Parathyroid adenoma (tissue), 2 donors: ENCODE results near the gene AHCY.

Experiments
- H2AFZ ChIP-seq: fragments of 300-600 bp; sonication (generic); one replicate; pipeline ENCODE4 v1.7.0; 2017; ENCODE audit warnings: antibody characterized with exemption, mild to moderate bottlenecking
- H3K27ac ChIP-seq: fragments of 300-600 bp; sonication (generic); one replicate; pipeline ENCODE4 v1.7.0; 2017
- H3K27me3 ChIP-seq: fragments of 300-600 bp; sonication (generic); one replicate; pipeline ENCODE4 v1.7.0; 2017; ENCODE audit warnings: low read length; ENCODE audit not compliant: control insufficient read depth, insufficient read depth
- H3K36me3 ChIP-seq: fragments of 300-600 bp; sonication (generic); one replicate; pipeline ENCODE4 v1.7.0; 2017; ENCODE audit warnings: low read length; ENCODE audit not compliant: control insufficient read depth, insufficient read depth
- H3K4me1 ChIP-seq: fragments of 300-600 bp; sonication (generic); one replicate; pipeline ENCODE4 v1.7.0; 2017; ENCODE audit warnings: control low read depth
- H3K4me2 ChIP-seq: fragments of 300-600 bp; sonication (generic); one replicate; pipeline ENCODE4 v1.7.0; 2017; ENCODE audit warnings: low read length
- H3K4me3 ChIP-seq: fragments of 300-600 bp; sonication (generic); one replicate; pipeline ENCODE4 v1.7.0; 2017; ENCODE audit warnings: low read depth, low read length
- H3K79me2 ChIP-seq: fragments of 300-600 bp; sonication (generic); one replicate; pipeline ENCODE4 v1.7.0; 2017; ENCODE audit warnings: control low read depth
- H3K9ac ChIP-seq: fragments of 300-600 bp; sonication (generic); one replicate; pipeline ENCODE4 v1.7.0; 2017; ENCODE audit warnings: mild to moderate bottlenecking
- H3K9me3 ChIP-seq: fragments of 300-600 bp; sonication (generic); one replicate; pipeline ENCODE4 v1.7.0; 2017; ENCODE audit warnings: low read length; ENCODE audit not compliant: control insufficient read depth
- CTCF ChIP-seq: fragments of 300-600 bp; sonication (generic); IDR thresholded peaks from one replicate; pipeline ENCODE4 v1.7.0; 2017; ENCODE audit warnings: antibody characterized with exemption, mild to moderate bottlenecking
- donor health status: primary hyperparathyroidism.

AHCY gene

DNA sequence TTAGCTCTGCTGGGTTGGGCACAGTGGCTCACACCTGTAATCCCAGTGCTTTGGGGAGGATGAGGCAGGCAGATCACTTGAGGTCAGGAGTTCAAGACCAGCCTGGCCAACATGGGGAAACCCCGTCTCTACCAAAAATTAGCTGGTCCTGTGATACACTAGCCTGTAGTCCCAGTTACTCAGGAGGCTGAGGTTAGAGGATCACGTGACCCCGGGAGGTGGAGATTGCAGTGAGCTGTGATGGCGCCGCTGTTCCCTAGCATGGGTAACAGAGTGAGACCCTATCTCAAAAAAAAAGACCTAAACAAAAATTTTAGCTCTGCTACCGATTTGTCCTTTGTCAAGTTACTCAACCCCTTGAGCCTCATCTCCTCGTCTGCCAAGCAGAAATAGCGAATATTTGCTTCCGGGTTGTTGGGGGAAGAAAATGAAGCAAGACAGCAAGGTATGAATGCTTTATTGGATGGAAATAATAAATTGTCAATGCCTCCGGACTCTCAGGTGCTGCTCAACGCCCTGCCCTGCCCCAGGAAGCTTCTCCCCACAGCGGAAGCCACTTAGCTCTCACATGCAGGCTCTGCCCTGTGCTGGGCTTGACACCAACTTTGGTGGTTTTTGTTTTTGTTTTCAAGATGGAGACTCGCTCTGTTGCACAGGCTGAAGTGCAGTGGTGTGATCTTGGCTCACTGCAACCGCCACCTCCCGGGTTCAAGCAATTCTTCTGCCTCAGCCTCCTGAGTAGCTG lies 35.0 kb upstream of the AHCY start:
- Histone ChIP-seq H3K27ac (no peak overlapping the region), H3K27me3 (no peaks in the 10 kb centered on the region), H3K4me2 (no peak overlapping the region), H3K4me1 (no peaks in the 10 kb centered on the region), H3K79me2 (no peaks in the 10 kb centered on the region), H2AFZ (no peak overlapping the region), H3K36me3 (no peaks in the 10 kb centered on the region), H3K9me3 (no peaks in the 10 kb centered on the region), H3K4me3 (no peak overlapping the region), H3K9ac (no peak overlapping the region)
- no peak for TF ChIP-seq CTCF

GRCh38 chr20:34337544-34337943 lies 34.4 kb upstream of the AHCY start:
- Histone ChIP-seq H3K4me3 (no peak overlapping the region), H3K4me2 (no peak overlapping the region), H3K27me3 (no peaks in the 10 kb centered on the region), H3K79me2 (no peaks in the 10 kb centered on the region), H2AFZ (no peak overlapping the region), H3K9me3 (no peaks in the 10 kb centered on the region), H3K9ac (no peak overlapping the region), H3K4me1 (no peaks in the 10 kb centered on the region), H3K27ac (no peak overlapping the region), H3K36me3 (no peaks in the 10 kb centered on the region)
- TF ChIP-seq CTCF = no peak

- TF ChIP-seq CTCF = no peak
- Histone ChIP-seq H3K4me3 (no peak overlapping the region), H3K27ac (no peak overlapping the region), H3K79me2 (no peaks in the 10 kb centered on the region), H3K4me1 (no peaks in the 10 kb centered on the region), H2AFZ (no peak overlapping the region), H3K36me3 (no peaks in the 10 kb centered on the region), H3K4me2 (no peak overlapping the region), H3K9ac (no peak overlapping the region), H3K9me3 (no peaks in the 10 kb centered on the region), H3K27me3 (no peaks in the 10 kb centered on the region)
Measured at GRCh38 chr20:34334654-34335407, 31.7 kb upstream of the AHCY start.

DNA sequence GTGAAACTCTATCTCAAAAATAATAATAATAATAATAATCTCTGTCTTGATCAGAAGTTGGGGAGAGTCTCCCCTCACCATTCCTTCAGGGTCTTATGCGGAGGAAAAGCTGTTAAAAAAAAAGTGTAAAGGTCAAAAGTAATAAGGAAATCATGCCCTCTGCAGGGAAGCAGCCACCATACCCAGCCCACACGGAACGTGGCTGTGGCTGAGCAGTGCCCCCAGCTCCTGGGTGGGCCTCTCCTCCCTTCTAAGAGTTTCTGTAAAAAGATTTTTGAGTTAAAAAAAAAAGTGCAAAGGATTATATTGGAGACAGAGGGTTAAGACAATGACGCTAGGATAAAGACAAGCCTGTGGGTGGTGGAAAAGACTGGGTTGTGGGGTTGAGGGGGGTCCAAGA lies 30.6 kb upstream of the AHCY start:
- no peak overlapping the region for H3K4me3 ChIP-seq
- no peaks in the 10 kb centered on the region for H3K36me3 ChIP-seq
- H3K9ac ChIP-seq = no peak overlapping the region
- TF ChIP-seq CTCF = no peak
- H3K27me3 ChIP-seq = no peaks in the 10 kb centered on the region
- no peak overlapping the region for H3K4me2 ChIP-seq
- H3K79me2 ChIP-seq = no peaks in the 10 kb centered on the region
- no peak overlapping the region for H3K27ac ChIP-seq
- no peak overlapping the region for H2AFZ ChIP-seq
- no peaks in the 10 kb centered on the region for H3K9me3 ChIP-seq
- no peaks in the 10 kb centered on the region for H3K4me1 ChIP-seq
